Smooth muscle cell (in vitro differentiated cells): ENCODE measurements around the gene SULT2B1. TPM values are rescaled to one million over a fixed set of nuclear protein-coding genes. Genes with fewer than 3 reads are reported as not detected.

Experiments used
- DNase-seq: peaks from one replicate; lab custom pipeline; 2025; ENCODE audit not compliant: unreplicated experiment; lab: John Stamatoyannopoulos, UW
- H2AFZ ChIP-seq: fragments of 200-600 bp; sonication (generic); 2 replicates; pipeline ENCODE4 v1.6.0; 2016; ENCODE audit warnings: antibody characterized with exemption, low read depth, mild to moderate bottlenecking
- H3F3A ChIP-seq: fragments of 200-600 bp; sonication (generic); 2 replicates; pipeline ENCODE4 v1.6.0; 2017; ENCODE audit warnings: antibody characterized with exemption, low read depth
- H3K27ac ChIP-seq: fragments of 200-600 bp; sonication (generic); 2 replicates; pipeline ENCODE4 v1.5.1; 2016; ENCODE audit warnings: low read depth, mild to moderate bottlenecking
- H3K27me3 ChIP-seq: fragments of 200-600 bp; sonication (generic); 2 replicates; pipeline ENCODE4 v1.6.1; 2016; ENCODE audit warnings: low read depth, mild to moderate bottlenecking
- H3K36me3 ChIP-seq: fragments of 200-600 bp; sonication (generic); 2 replicates; pipeline ENCODE4 v1.5.1; 2016; ENCODE audit warnings: low read depth
- H3K4me1 ChIP-seq: fragments of 200-600 bp; sonication (generic); 2 replicates; pipeline ENCODE4 v1.5.1; 2016; ENCODE audit warnings: low read depth
- H3K4me2 ChIP-seq: fragments of 200-600 bp; sonication (generic); 2 replicates; pipeline ENCODE4 v1.6.0; 2016; ENCODE audit warnings: mild to moderate bottlenecking
- H3K4me3 ChIP-seq: fragments of 200-600 bp; sonication (generic); 2 replicates; pipeline ENCODE4 v1.5.1; 2016; ENCODE audit warnings: mild to moderate bottlenecking
- H3K79me2 ChIP-seq: fragments of 200-600 bp; sonication (generic); 2 replicates; pipeline ENCODE4 v1.6.0; 2016; ENCODE audit warnings: low read depth, mild to moderate bottlenecking
- H3K9ac ChIP-seq: fragments of 200-600 bp; sonication (generic); 2 replicates; pipeline ENCODE4 v1.6.0; 2016; ENCODE audit warnings: low read depth
- H3K9me3 ChIP-seq: fragments of 200-600 bp; sonication (generic); replicated peaks from 2 replicates; pipeline ENCODE4 v1.5.1; 2016; ENCODE audit warnings: low read depth
- H4K20me1 ChIP-seq: fragments of 200-600 bp; sonication (generic); 2 replicates; pipeline ENCODE4 v1.6.0; 2016; ENCODE audit warnings: low read depth
- CTCF ChIP-seq: fragments of 200-600 bp; sonication (generic); IDR thresholded peaks from 2 replicates; pipeline ENCODE4 v1.5.1; 2017; ENCODE audit warnings: borderline replicate concordance, mild to moderate bottlenecking, antibody characterized with exemption; ENCODE audit not compliant: insufficient read depth, poor library complexity, severe bottlenecking
- WGBS: methylation state at CpG from one replicate; pipeline ENCODE4 v1.1.7; 2016; ENCODE audit warnings: low lambda C conversion rate; 5-methylcytosine and 5-hydroxymethylcytosine counted together
- polyA plus RNA-seq: library from polyadenylated mRNA; unstranded; fragments of >200 nt; fragmentation: Nextera tagmentation; extraction: Ambion mirVana; gene quantifications from 2 replicates; pipeline ENCODE4 v1.2.1, GENCODE V29; 2016
- total RNA-seq: library from RNA; depleted of rRNA; stranded (reverse); fragments of >200 nt; gene quantifications from 2 replicates; pipeline ENCODE4 v1.2.3, GENCODE V29; 2014

The SULT2B1 gene
- total and polyA plus RNA-seq, 2 experiments from 2014 or later, result 1.7 to 2.3 TPM

DNA sequence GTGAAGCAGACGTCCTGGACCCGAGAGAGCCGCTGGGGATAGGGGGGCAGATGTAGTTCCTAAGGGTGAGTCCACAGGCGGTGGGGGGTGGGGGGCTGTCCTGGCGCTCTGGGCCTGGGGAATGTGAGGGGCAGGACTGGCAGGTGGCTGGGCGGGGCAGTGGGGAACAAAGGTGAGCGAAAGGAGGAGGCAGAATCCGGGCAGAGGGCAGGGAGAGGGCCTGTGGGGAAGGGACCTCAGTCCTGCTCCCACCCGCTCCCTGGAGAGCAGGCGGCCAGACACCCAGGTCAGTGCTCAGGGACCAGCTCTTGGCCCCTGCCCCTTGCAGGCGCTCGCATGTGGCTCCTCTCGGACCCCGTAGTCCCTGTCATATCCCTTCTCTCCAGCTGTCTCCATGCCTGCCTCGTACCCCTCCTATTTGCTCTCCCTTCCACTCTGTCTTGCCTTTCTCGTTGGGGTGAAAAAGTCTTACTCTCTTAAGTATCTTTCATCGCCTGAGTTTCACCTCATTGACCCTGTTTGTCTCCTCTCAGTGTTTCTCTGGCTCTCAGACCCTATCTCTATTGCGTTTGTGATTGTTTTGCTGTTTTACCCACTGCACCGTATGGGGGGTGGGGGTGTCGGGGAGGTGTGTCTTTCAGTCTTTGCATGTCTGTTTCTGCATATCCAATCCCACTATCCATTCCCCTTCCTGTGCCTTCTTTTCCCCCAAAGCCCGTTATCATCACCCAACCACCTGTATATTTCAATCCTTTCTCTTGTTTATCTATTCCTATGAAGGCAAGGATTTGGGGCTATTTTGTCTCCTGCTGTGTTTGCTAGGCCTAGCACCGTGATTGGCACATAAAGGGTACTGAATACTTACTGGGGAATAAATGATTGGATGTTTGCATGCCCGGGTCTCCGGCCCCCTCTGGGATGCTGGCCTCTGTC is 73.1 kb downstream of the SULT2B1 start:
- no peak for TF ChIP-seq CTCF
- Histone ChIP-seq H3K9me3 (no peaks in the 10 kb centered on the region), H4K20me1 (no peaks in the 10 kb centered on the region), H3K79me2 (no peaks in the 10 kb centered on the region), H3K27me3 (no peaks in the 10 kb centered on the region), H3K36me3 (no peaks in the 10 kb centered on the region), H3F3A (no peaks in the 10 kb centered on the region), H3K27ac (no peak overlapping the region), H3K9ac (peak overlapping the region; percentile 72), H3K4me2 (peak overlapping the region; percentile 92), H2AFZ (no peak overlapping the region), H3K4me1 (peaks cover 18% of the 10 kb centered on the region), H3K4me3 (peak overlapping the region; percentile 65)
- WGBS, result 67% methylated on average over 17 of the region's 24 CpGs
- no peak for DNase-seq

- no peak overlapping the region for H2AFZ ChIP-seq
- H3K79me2 ChIP-seq, result no peaks in the 10 kb centered on the region
- no peaks in the 10 kb centered on the region for H4K20me1 ChIP-seq
- no peak overlapping the region for H3K4me3 ChIP-seq
- TF ChIP-seq CTCF, result no peak
- 95% methylated on average over 27 of the region's 30 CpGs for WGBS
- no peaks in the 10 kb centered on the region for H3K27me3 ChIP-seq
- DNase-seq, result no peak
- no peak overlapping the region for H3K4me2 ChIP-seq
- H3K36me3 ChIP-seq, result no peaks in the 10 kb centered on the region
- no peaks in the 10 kb centered on the region for H3F3A ChIP-seq
- H3K9me3 ChIP-seq, result no peaks in the 10 kb centered on the region
- H3K27ac ChIP-seq, result no peak overlapping the region
- H3K9ac ChIP-seq, result no peak overlapping the region
- peaks cover 27% of the 10 kb centered on the region for H3K4me1 ChIP-seq
Observed at GRCh38 chr19:48625891-48626327, 73.9 kb downstream of the SULT2B1 start.

GRCh38 chr19:48627201-48627864 is 75.4 kb downstream of the SULT2B1 start:
- H3K9ac ChIP-seq, result no peak overlapping the region
- no peaks in the 10 kb centered on the region for H3F3A ChIP-seq
- H3K27ac ChIP-seq, result no peak overlapping the region
- no peak for DNase-seq
- 91% methylated on average over 6 of the region's 6 CpGs for WGBS
- H3K4me3 ChIP-seq, result no peak overlapping the region
- no peak overlapping the region for H2AFZ ChIP-seq
- no peaks in the 10 kb centered on the region for H3K79me2 ChIP-seq
- H3K9me3 ChIP-seq, result no peaks in the 10 kb centered on the region
- H3K4me1 ChIP-seq, result peaks cover 29% of the 10 kb centered on the region
- TF ChIP-seq CTCF, result no peak
- no peak overlapping the region for H3K4me2 ChIP-seq
- no peaks in the 10 kb centered on the region for H3K36me3 ChIP-seq
- H4K20me1 ChIP-seq, result no peaks in the 10 kb centered on the region
- H3K27me3 ChIP-seq, result no peaks in the 10 kb centered on the region
